K562 (cell line): ENCODE measurements around the gene EXT2. TPM values are rescaled to one million over a fixed set of nuclear protein-coding genes. Genes with fewer than 3 reads are reported as not detected.
A peak's percentile ranks its signal among the peaks of the same experiment; 100 is the strongest.

Experiments used
- CCNT2 ChIP-seq: IDR thresholded peaks from 2 replicates; pipeline ENCODE4 v1.6.1; 2011; ENCODE audit warnings: borderline replicate concordance, low read depth, mild to moderate bottlenecking, moderate library complexity, mixed read lengths, low read length; ENCODE audit not compliant: insufficient read length; ENCODE audit errors: extremely low read depth
- CREB3L1 ChIP-seq: fragments of 450-650 bp; IDR thresholded peaks from 2 replicates; pipeline ENCODE4 v1.6.1; 2014; ENCODE audit warnings: low read depth, mild to moderate bottlenecking, moderate library complexity, borderline replicate concordance
- CTCF ChIP-seq, 3 experiments: IDR thresholded peaks in 2 of 3; conservative IDR thresholded peaks in 1 of 3; 2 replicates each; pipeline ENCODE4 v1.5.1; 2011 to 2012; ENCODE audit warnings: low read length in 3 of 3, mild to moderate bottlenecking in 3 of 3, control low read depth in 2 of 3, improper control_type of control experiment in 1 of 3, inconsistent platforms in 1 of 3, low read depth in 1 of 3, mixed read lengths in 1 of 3, moderate library complexity in 1 of 3; ENCODE audit not compliant: insufficient read depth in 2 of 3
- EGR1 ChIP-seq: fragments of 450-650 bp; conservative IDR thresholded peaks from 2 replicates; pipeline ENCODE4 v1.6.1; 2017; ENCODE audit warnings: mild to moderate bottlenecking
- GATAD2A ChIP-seq: fragments of 450-650 bp; IDR thresholded peaks from 2 replicates; pipeline ENCODE4 v1.6.1; 2017
- HDAC3 ChIP-seq: fragments of 450-650 bp; IDR thresholded peaks from 2 replicates; pipeline ENCODE4 v1.6.1; 2018; ENCODE audit warnings: borderline replicate concordance, mild to moderate bottlenecking, moderate library complexity; ENCODE audit not compliant: partially characterized antibody
- KAT8 ChIP-seq: fragments of 450-650 bp; IDR thresholded peaks from 2 replicates; pipeline ENCODE4 v1.6.1; 2016; ENCODE audit warnings: low read depth, mild to moderate bottlenecking
- MEF2D ChIP-seq: conservative IDR thresholded peaks from 2 replicates; pipeline ENCODE4 v1.6.1; 2016; ENCODE audit warnings: low read depth, missing genetic modification characterization, missing compliant biosample characterization
- NCOA2 ChIP-seq, 2 experiments: fragments of 450-650 bp; IDR thresholded peaks; 2 replicates each; pipeline ENCODE4 v1.6.1; 2018; ENCODE audit warnings: mild to moderate bottlenecking in 2 of 2, moderate library complexity in 1 of 2; ENCODE audit not compliant: partially characterized antibody in 2 of 2
- NFE2 ChIP-seq: IDR thresholded peaks from 2 replicates; pipeline ENCODE4 v1.6.1; 2014; ENCODE audit warnings: antibody characterized with exemption, low read depth
- NKRF ChIP-seq: fragments of 450-650 bp; IDR thresholded peaks from 2 replicates; pipeline ENCODE4 v1.6.1; 2016; ENCODE audit warnings: borderline replicate concordance
- PYGO2 ChIP-seq: fragments of 450-650 bp; IDR thresholded peaks from 2 replicates; pipeline ENCODE4 v1.6.1; 2016; ENCODE audit warnings: mild to moderate bottlenecking, missing genetic modification characterization, moderate library complexity, missing compliant biosample characterization
- RNF2 ChIP-seq: sonication (generic); IDR thresholded peaks from 2 replicates; pipeline ENCODE4 v1.6.1; 2016
- SMAD1 ChIP-seq: fragments of 150-350 bp; IDR thresholded peaks from 2 replicates; pipeline ENCODE4 v1.6.1; 2014; ENCODE audit warnings: low read length, low read depth; ENCODE audit not compliant: partially characterized antibody
- THAP12 ChIP-seq: fragments of 250-450 bp; sonication (Bioruptor Pico); IDR thresholded peaks from 2 replicates; pipeline ENCODE4 v1.9.0; 2021; ENCODE audit warnings: mild to moderate bottlenecking, inconsistent platforms
- ZNF121 ChIP-seq: sonication (generic); formaldehyde crosslinking; conservative IDR thresholded peaks from 2 replicates; pipeline ENCODE4 v1.8.0; 2022; ENCODE audit warnings: missing genetic modification reagents
- ZNF395 ChIP-seq: fragments of 200-800 bp; sonication (Bioruptor generic); IDR thresholded peaks from 2 replicates; pipeline ENCODE4 v1.6.1; 2017; ENCODE audit warnings: missing genetic modification characterization, missing compliant biosample characterization
- polyA plus RNA-seq, 8 experiments: library from polyadenylated mRNA; depleted of rRNA in 4 of 8; stranded (reverse) in 5 of 8; unstranded in 3 of 8; fragments of >200 nt; fragmentation: Nextera tagmentation in 2 of 8; fragmentation: Illumina TruSeq in 1 of 8; extraction: Ambion mirVana in 2 of 8; extraction: Trizol in 1 of 8; gene quantifications; 2 replicates each; pipeline versions ENCODE4 v1.2.1 to v1.2.3, GENCODE V29; 2011 to 2014; ENCODE audit warnings: inconsistent platforms in 1 of 8, missing spikeins in 1 of 8
- total RNA-seq, 7 experiments: library from RNA; depleted of rRNA in 6 of 7; stranded (reverse); fragments of >200 nt in 6 of 7; fragmentation: Illumina TruSeq in 2 of 7; extraction: Trizol in 2 of 7; gene quantifications; 2 replicates each; pipeline versions ENCODE4 v1.2.1 to v1.2.3, GENCODE V29; 2011 to 2021; ENCODE audit warnings: low replicate concordance in 1 of 7

EXT2 gene
- total and polyA plus RNA-seq, 9 of the 15 experiments (the other 6 are each of a cell fraction or from before 2014, with no cell fraction given), result 7.5 to 52.1 (median 38.1) TPM

GRCh38 chr11:44269369-44270351 lies 174.2 kb downstream of the EXT2 start (continued):
- TF ChIP-seq THAP12 (CRISPR knock-in tag) (no peak), RNF2 (peak; percentile 88), HDAC3 (peak; percentile 85), KAT8 (no peak), CCNT2 (peak; percentile 85), MEF2D (tag) (peak; percentile 79; the same call in 1 of the 2 replicates), ZNF395 (CRISPR knock-in tag) (peak; percentile 73), GATAD2A (peak; percentile 95), CREB3L1 (peak; percentile 66; the same call in 1 of the 2 replicates), NFE2 (no peak), ZNF121 (CRISPR knock-in tag) (no peak), SMAD1 (peak; percentile 38), NCOA2 (IDR thresholded peaks at IDR 0.05; ENCODE audit: partially characterized antibody in 2 of 2) (no peak), EGR1 (peak; percentile 93), CTCF (IDR thresholded peaks at IDR 0.05 in 2 of 3, conservative IDR thresholded peaks at IDR 0.05 in 1 of 3; ENCODE audit: insufficient read depth in 2 of 3, low read depth in 1 of 3, low read length in 3 of 3) (no peak), PYGO2 (no peak), NKRF (peak; percentile 32; the same call in 1 of the 2 replicates)
